Caco-2 (cell line): ENCODE data around the gene KCTD8. TPM values are rescaled to one million over a fixed set of nuclear protein-coding genes. Genes with fewer than 3 reads are reported as not detected.
A peak's percentile ranks its signal among the peaks of the same experiment; 100 is the strongest.

Experiments used
- Bru-seq: library from RNA; stranded (reverse); fragments of 400-500 nt; gene quantifications from one replicate; lab custom pipeline; 2021; lab: Mats Ljungman, UMichigan
- BruChase-seq, 2 experiments: library from RNA; stranded (reverse); fragments of 400-500 nt; gene quantifications; one replicate each; lab custom pipeline; 2021; lab: Mats Ljungman, UMichigan
- BruUV-seq: library from RNA; stranded (reverse); fragments of 400-500 nt; replicated peaks from 2 replicates; lab custom pipeline; 2021; lab: Mats Ljungman, UMichigan
- CTCF ChIA-PET: fragments of 300-600 bp; sonication (Branson Sonifier 250); formaldehyde crosslinking; loops from one replicate; lab custom pipeline; 2022; ENCODE audit warnings: antibody characterized with exemption; lab: Charles Lee
- POLR2A ChIA-PET: fragments of 300-600 bp; sonication (Branson Sonifier 250); formaldehyde crosslinking; loops from one replicate; lab custom pipeline; 2022; ENCODE audit warnings: antibody characterized with exemption; lab: Charles Lee
- DNase-seq, 2 experiments: peaks; one replicate each; pipeline versions ENCODE4 v3.0.0 to v3.0.0-alpha.2; 2020 to 2022
- H3K27me3 ChIP-seq: replicated peaks from 2 replicates; pipeline ENCODE4 v1.6.0; 2011; ENCODE audit warnings: low read length; ENCODE audit not compliant: control insufficient read depth, insufficient read depth
- H3K36me3 ChIP-seq: 2 replicates; pipeline ENCODE4 v1.5.1; 2011; ENCODE audit warnings: low read length; ENCODE audit not compliant: control insufficient read depth, insufficient read depth
- H3K4me1 ChIP-seq: fragments of 250-450 bp; sonication (Bioruptor Pico); 2 replicates; pipeline ENCODE4 v1.5.1; 2020; ENCODE audit warnings: mild to moderate bottlenecking
- H3K4me3 ChIP-seq: 2 replicates; pipeline ENCODE4 v1.5.1; 2011; ENCODE audit warnings: low read depth, mild to moderate bottlenecking, control low read depth, low read length
- H3K9me3 ChIP-seq: fragments of 250-450 bp; sonication (Bioruptor Pico); 2 replicates; pipeline ENCODE4 v1.5.1; 2020; ENCODE audit warnings: mild to moderate bottlenecking, moderate library complexity
- H3K27ac Mint-ChIP-seq: one replicate; pipeline ENCODE4 v1.8.0; 2022; ENCODE audit warnings: mixed read lengths; ENCODE audit not compliant: unreplicated experiment
- H3K27me3 Mint-ChIP-seq: one replicate; pipeline ENCODE4 v1.8.0; 2022; ENCODE audit warnings: mixed read lengths; ENCODE audit not compliant: insufficient read depth, unreplicated experiment
- H3K36me3 Mint-ChIP-seq: one replicate; pipeline ENCODE4 v1.8.0; 2022; ENCODE audit warnings: mild to moderate bottlenecking, mixed read lengths; ENCODE audit not compliant: insufficient read depth, unreplicated experiment
- H3K4me1 Mint-ChIP-seq: one replicate; pipeline ENCODE4 v1.8.0; 2022; ENCODE audit warnings: low read depth, mixed read lengths; ENCODE audit not compliant: unreplicated experiment
- H3K4me3 Mint-ChIP-seq: one replicate; pipeline ENCODE4 v1.8.0; 2022; ENCODE audit warnings: mild to moderate bottlenecking, moderate library complexity, mixed read lengths; ENCODE audit not compliant: unreplicated experiment
- H3K9me3 Mint-ChIP-seq: one replicate; pipeline ENCODE4 v1.8.0; 2022; ENCODE audit warnings: mixed read lengths; ENCODE audit not compliant: unreplicated experiment
- CTCF ChIP-seq, 2 experiments: fragments of 200-600 bp in 1 of 2; IDR thresholded peaks; 1 replicate in 1 of 2; 2 replicates in 1 of 2; pipeline versions ENCODE4 v1.5.1 to v1.8.0; 2011 to 2022; ENCODE audit warnings: antibody characterized with exemption in 1 of 2, control low read depth in 1 of 2, inconsistent platforms in 1 of 2, low read depth in 1 of 2, low read length in 1 of 2, mild to moderate bottlenecking in 1 of 2, moderate library complexity in 1 of 2; ENCODE audit not compliant: insufficient read depth in 1 of 2, severe bottlenecking in 1 of 2, unreplicated experiment in 1 of 2
- intact Hi-C: fragments of 100-400 bp; cut with micrococcal nuclease; formaldehyde crosslinking; loops from one replicate; pipeline ENCODE4 v1.10.0; 2022; ENCODE audit not compliant: unreplicated experiment
- long read RNA-seq: library from polyadenylated mRNA; stranded (forward); transcript quantifications from one replicate; pipeline ENCODE4 v2.0.0, GENCODE V29; 2022
- total RNA-seq: library from RNA; stranded (reverse); gene quantifications from 2 replicates; pipeline ENCODE4 v1.2.3, GENCODE V29; 2022

KCTD8 gene
- total RNA-seq (not detected in 2 replicates), Bru-seq, nascent RNA (percentile 0 among the genes with signal in this experiment), BruChase-seq, experiment 1, labeled RNA remaining after a 2-hour chase (percentile 2 among the genes with signal in this experiment), BruChase-seq, experiment 2, labeled RNA remaining after a 6-hour chase (percentile 0 among the genes with signal in this experiment)
- long read RNA-seq, result 0 reads

GRCh38 chr4:44448521-44449461 is at the start of gene KCTD8:
KCTD8 (minus strand) TSS chr4:44448809.
- peak in 1 of 2 experiments; percentile 29 for TF ChIP-seq CTCF (IDR thresholded peaks at IDR 0.05; ENCODE audit: insufficient read depth in 1 of 2, low read depth in 1 of 2, low read length in 1 of 2, severe bottlenecking in 1 of 2, unreplicated experiment in 1 of 2)
- H3K9me3 Mint-ChIP-seq, result no peaks in the 10 kb centered on the region
- Histone ChIP-seq H3K27me3 (no peaks in the 10 kb centered on the region), H3K36me3 (no peaks in the 10 kb centered on the region), H3K4me3 (no peak within 1 kb of the TSS), H3K9me3 (no peaks in the 10 kb centered on the region), H3K4me1 (no peaks in the 10 kb centered on the region)
- H3K27me3 Mint-ChIP-seq, result no peaks in the 10 kb centered on the region
- ChIA-PET CTCF (no interaction called here), POLR2A (no interaction called here)
- no peaks in the 10 kb centered on the region for H3K36me3 Mint-ChIP-seq
- no TSS peak for BruUV-seq
- no peaks in the 10 kb centered on the region for H3K4me1 Mint-ChIP-seq
- peak; percentile 21 to 40 for DNase-seq
- intact Hi-C loops, result no loop called here
- no peak within 1 kb of the TSS for H3K27ac Mint-ChIP-seq
- no peak within 1 kb of the TSS for H3K4me3 Mint-ChIP-seq

- Mint-ChIP-seq H3K36me3 (no peaks in the 10 kb centered on the region), H3K4me1 (no peaks in the 10 kb centered on the region), H3K4me3 (no peak overlapping the region), H3K27me3 (peaks cover under 1% of the 10 kb centered on the region), H3K27ac (no peak overlapping the region), H3K9me3 (no peaks in the 10 kb centered on the region)
- no peak for DNase-seq
- BruUV-seq, result no TSS peak
- intact Hi-C loops, result loop anchor here (5.0 kb wide), 1 partner anchor 1363 kb away; no protein-coding TSS in a partner anchor
- Histone ChIP-seq H3K4me3 (no peak overlapping the region), H3K27me3 (no peaks in the 10 kb centered on the region), H3K36me3 (no peaks in the 10 kb centered on the region), H3K9me3 (no peaks in the 10 kb centered on the region), H3K4me1 (no peaks in the 10 kb centered on the region)
- ChIA-PET CTCF (no interaction called here), POLR2A (no interaction called here)
- TF ChIP-seq CTCF (IDR thresholded peaks at IDR 0.05; ENCODE audit: insufficient read depth in 1 of 2, low read depth in 1 of 2, low read length in 1 of 2, severe bottlenecking in 1 of 2, unreplicated experiment in 1 of 2), result no peak
These were observed 46.4 kb upstream of the KCTD8 start for GRCh38 chr4:44494810-44495701.
